GM13977 (cell line): ENCODE measurements around the gene PARD3.

Source experiments
- DNase-seq: peaks from one replicate; pipeline ENCODE4 v3.0.0; 2012; ENCODE audit warnings: low spot score
- in situ Hi-C: fragments of 300-500 bp; cut with MboI; formaldehyde crosslinking; loops from one replicate; pipeline ENCODE4 v1.12.0; 2022; ENCODE audit warnings: low sequenced_read_pairs, low pct_unique_long_range_greater_than_20kb, mixed read lengths, inconsistent platforms; ENCODE audit not compliant: unreplicated experiment
- TF ChIP-seq, protein P1 (sequence below): IDR thresholded peaks from 2 replicates; pipeline ENCODE4 v1.5.1; 2012; ENCODE audit warnings: mild to moderate bottlenecking, control low read depth; ENCODE audit not compliant: insufficient read depth; ENCODE audit errors: extremely low read depth, missing control alignments

The PARD3 gene

DNA sequence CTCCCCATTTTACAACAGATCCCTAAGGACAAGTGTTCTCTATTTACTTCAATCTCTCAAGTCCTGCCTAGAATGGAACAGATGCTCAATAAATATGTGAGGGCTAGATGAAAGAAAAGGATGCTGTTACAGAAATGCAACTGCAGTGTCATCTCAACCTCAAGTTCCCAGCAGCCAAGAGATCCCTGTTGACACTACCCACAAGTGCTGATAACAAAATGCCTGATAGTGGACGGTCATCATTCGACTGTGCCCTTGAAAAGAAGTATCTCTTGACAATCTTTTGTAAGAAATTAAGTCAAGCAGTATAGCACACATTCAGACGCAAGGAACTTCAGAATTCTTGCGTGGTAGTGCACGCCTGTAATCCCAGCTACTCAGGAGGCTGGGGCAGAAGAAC is 133.2 kb downstream of the PARD3 start:
- no peak for DNase-seq
- in situ Hi-C loops = no loop called here
- TF ChIP-seq, protein P1, sequence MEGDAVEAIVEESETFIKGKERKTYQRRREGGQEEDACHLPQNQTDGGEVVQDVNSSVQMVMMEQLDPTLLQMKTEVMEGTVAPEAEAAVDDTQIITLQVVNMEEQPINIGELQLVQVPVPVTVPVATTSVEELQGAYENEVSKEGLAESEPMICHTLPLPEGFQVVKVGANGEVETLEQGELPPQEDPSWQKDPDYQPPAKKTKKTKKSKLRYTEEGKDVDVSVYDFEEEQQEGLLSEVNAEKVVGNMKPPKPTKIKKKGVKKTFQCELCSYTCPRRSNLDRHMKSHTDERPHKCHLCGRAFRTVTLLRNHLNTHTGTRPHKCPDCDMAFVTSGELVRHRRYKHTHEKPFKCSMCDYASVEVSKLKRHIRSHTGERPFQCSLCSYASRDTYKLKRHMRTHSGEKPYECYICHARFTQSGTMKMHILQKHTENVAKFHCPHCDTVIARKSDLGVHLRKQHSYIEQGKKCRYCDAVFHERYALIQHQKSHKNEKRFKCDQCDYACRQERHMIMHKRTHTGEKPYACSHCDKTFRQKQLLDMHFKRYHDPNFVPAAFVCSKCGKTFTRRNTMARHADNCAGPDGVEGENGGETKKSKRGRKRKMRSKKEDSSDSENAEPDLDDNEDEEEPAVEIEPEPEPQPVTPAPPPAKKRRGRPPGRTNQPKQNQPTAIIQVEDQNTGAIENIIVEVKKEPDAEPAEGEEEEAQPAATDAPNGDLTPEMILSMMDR = no peak

DNA sequence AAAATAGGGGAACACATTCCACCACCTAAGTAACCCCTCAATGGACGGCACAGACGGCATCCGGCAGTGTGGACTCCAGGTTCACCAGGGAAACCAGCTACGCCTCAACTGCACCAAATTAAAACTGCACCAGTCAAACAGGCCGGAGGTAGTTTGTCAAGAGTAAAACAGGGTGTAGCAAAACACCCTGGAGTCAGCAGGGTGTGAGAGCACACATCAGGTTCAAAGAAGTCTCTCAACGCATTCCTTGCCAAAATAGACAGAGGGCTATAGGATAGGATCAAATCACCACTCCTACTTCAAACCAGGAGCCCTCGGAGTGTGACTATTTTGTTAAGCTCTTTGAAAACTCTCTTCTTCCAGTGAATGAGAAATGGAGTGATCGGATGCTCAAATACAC is 135.9 kb downstream of the PARD3 start:
- TF ChIP-seq, protein P1 = no peak
- in situ Hi-C loops = no loop called here
- no peak for DNase-seq

DNA sequence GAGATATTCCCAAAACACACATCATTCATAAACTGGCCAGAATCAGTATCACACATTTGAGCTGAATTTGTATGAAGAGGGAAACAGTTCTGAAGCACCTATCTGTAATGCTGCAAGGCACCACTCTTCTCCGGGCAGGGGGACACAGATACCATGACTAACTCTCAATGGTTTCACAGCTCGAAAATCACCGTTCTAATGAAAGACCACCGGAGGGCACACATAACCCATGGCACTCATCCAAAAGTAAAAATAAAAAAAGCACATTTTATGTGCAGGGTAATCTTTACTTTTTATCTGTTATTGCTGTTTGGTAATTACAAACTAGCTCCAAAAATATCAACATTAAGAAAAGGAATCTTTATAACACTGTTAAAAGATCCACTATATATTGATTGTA is 137.5 kb downstream of the PARD3 start:
- DNase-seq = no peak
- in situ Hi-C loops = no loop called here
- TF ChIP-seq, protein P1 = peak; percentile 8

DNA sequence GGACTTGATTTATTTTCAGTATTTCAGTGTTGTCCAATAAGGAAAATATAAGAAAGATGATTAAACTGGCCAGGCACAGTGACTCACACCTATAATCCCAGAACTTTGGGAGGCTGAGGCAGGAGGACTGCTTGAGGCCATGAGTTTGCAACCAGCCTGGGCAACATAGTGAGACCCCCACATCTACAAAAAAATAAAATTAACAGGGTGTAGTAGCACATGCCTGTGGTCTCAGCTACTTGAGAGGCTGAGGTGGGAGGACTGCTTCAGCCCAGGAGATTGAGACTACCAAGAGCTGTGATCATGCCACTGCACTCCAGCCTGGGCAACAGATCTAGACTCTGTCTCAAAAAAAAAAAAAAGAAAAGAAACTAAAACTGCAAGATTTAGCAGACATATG is 138.0 kb downstream of the PARD3 start:
- in situ Hi-C loops = no loop called here

DNA sequence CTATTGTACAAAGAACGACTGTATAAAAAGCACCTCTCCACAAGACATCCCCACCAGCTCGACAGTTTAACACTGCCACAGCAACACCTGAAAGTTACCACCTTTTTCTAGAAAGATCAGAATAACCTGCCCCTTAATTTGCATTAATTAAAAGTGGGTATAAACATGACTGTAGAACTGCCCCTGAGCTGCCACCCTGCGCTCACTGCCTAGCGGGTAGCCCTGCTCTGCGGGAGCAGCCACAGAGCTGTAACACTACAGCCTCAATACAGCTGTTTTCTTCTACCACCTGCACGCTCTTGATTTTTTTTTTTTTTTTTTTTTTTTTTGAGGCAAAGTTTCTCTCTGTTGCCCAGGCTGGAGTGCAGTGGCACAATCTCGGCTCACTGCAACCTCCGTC is 140.9 kb downstream of the PARD3 start:
- TF ChIP-seq, protein P1 = no peak
- in situ Hi-C loops = no loop called here
- no peak for DNase-seq

More for the DNA sequence above, 138.0 kb downstream of the PARD3 start:
- DNase-seq = no peak
- TF ChIP-seq, protein P1 = no peak

DNA sequence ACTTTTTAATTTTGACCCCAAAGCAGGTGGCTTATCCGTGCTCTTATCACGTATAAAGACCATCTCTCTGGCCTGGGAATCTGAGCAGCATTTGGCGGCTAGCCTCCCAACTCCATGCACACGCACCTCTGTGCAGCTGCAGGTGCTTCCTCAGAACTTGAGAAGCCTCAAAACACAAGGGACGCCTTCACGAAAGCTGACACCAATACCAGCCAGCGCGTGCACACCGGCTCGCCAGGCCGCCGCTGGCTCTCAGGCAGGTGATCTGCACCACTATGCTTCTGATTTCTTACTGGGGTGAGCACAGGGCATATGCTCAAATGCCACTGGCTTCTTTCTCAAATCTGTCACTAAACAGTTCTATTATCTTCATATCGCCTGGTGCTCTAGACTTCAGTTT is 145.0 kb downstream of the PARD3 start:
- DNase-seq = no peak
- in situ Hi-C loops = no loop called here
- TF ChIP-seq, protein P1 = no peak

DNA sequence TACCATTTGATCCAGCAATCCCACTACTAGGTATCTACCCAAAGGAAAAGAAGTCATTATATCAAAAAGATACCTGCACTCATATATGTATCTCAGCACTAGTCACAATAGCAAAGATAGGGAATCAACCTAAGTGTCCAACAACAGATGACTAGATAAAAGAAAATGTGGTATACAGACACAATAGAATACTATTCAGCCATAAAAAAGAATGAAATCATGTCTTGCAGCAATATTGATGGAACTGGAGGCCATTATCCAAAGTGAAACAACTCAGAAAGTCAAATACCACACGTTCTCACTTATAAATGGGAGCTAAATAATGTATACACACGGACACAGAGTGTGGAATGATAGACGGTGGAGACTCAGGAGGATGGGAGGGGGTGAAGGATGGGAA is 146.0 kb downstream of the PARD3 start:
- TF ChIP-seq, protein P1 = no peak
- in situ Hi-C loops = no loop called here
- no peak for DNase-seq
